ENCODE results near the gene LIPC.
A peak's percentile ranks its signal among the peaks of the same experiment; 100 is the strongest.

The LIPC gene

GRCh38 chr15:58517682-58518525 lies 86.1 kb downstream of the LIPC start:
- peak overlapping the region; percentile 40; the same call in 1 of the 2 replicates for H3K27ac ChIP-seq (ENCODE audit: low read length)
- H3K4me3 ChIP-seq (ENCODE audit: low read length): no peak overlapping the region
- TF ChIP-seq EZH2phosphoT487 (IDR thresholded peaks at IDR 0.05; ENCODE audit: low read length) (no peak), CTCF (IDR thresholded peaks at IDR 0.05; ENCODE audit: low read length) (no peak), EZH2 (optimal IDR thresholded peaks at IDR 0.05; ENCODE audit: low read depth, low read length) (no peak)
- no peaks in the 10 kb centered on the region for H3K9me3 ChIP-seq (replicated peaks; ENCODE audit: insufficient read depth, low read length)
- H3K4me1 ChIP-seq (ENCODE audit: low read length): peaks cover 19% of the 10 kb centered on the region
- no peaks in the 10 kb centered on the region for H4K20me1 ChIP-seq (ENCODE audit: insufficient read depth, low read length)
- H3K79me2 ChIP-seq (ENCODE audit: low read length): no peaks in the 10 kb centered on the region
- H3F3A ChIP-seq (ENCODE audit: insufficient read depth, low read length): peaks cover 10% of the 10 kb centered on the region
- H3K9me2 ChIP-seq (replicated peaks; ENCODE audit: insufficient read depth, low read length): no peaks in the 10 kb centered on the region
- H3K27me3 ChIP-seq (replicated peaks; ENCODE audit: insufficient read depth, low read length): no peaks in the 10 kb centered on the region
- DNase-seq: peak; percentile 38
- H2AFZ ChIP-seq (ENCODE audit: low read length): peak overlapping the region; percentile 34; the same call in 1 of the 2 replicates
- no peaks in the 10 kb centered on the region for H3K36me3 ChIP-seq (replicated peaks; ENCODE audit: insufficient read depth, low read length)
- H3K4me2 ChIP-seq (ENCODE audit: low read depth, low read length): peak overlapping the region; percentile 37; the same call in 1 of the 2 replicates
- no peak overlapping the region for H3K9ac ChIP-seq (ENCODE audit: low read length)

- no peak for DNase-seq
- peak overlapping the region; percentile 37; the same call in 1 of the 2 replicates for H3K4me2 ChIP-seq (ENCODE audit: low read depth, low read length)
- H3K9ac ChIP-seq (ENCODE audit: low read length): no peak overlapping the region
- no peaks in the 10 kb centered on the region for H3K9me2 ChIP-seq (replicated peaks; ENCODE audit: insufficient read depth, low read length)
- no peaks in the 10 kb centered on the region for H3K79me2 ChIP-seq (ENCODE audit: low read length)
- H3F3A ChIP-seq (ENCODE audit: insufficient read depth, low read length): peaks cover 10% of the 10 kb centered on the region
- no peaks in the 10 kb centered on the region for H4K20me1 ChIP-seq (ENCODE audit: insufficient read depth, low read length)
- H3K27me3 ChIP-seq (replicated peaks; ENCODE audit: insufficient read depth, low read length): no peaks in the 10 kb centered on the region
- H3K36me3 ChIP-seq (replicated peaks; ENCODE audit: insufficient read depth, low read length): no peaks in the 10 kb centered on the region
- peak overlapping the region; percentile 34; the same call in 1 of the 2 replicates for H2AFZ ChIP-seq (ENCODE audit: low read length)
- TF ChIP-seq CTCF (IDR thresholded peaks at IDR 0.05; ENCODE audit: low read length): no peak
- H3K4me3 ChIP-seq (ENCODE audit: low read length): no peak overlapping the region
- H3K9me3 ChIP-seq (replicated peaks; ENCODE audit: insufficient read depth, low read length): no peaks in the 10 kb centered on the region
- H3K4me1 ChIP-seq (ENCODE audit: low read length): peaks cover 19% of the 10 kb centered on the region
- peak overlapping the region; percentile 40; the same call in 1 of the 2 replicates for H3K27ac ChIP-seq (ENCODE audit: low read length)
Measured at GRCh38 chr15:58518626-58519025, 86.8 kb downstream of the LIPC start.

- H3K36me3 ChIP-seq (replicated peaks; ENCODE audit: insufficient read depth, low read length): no peaks in the 10 kb centered on the region
- no peaks in the 10 kb centered on the region for H3K27me3 ChIP-seq (replicated peaks; ENCODE audit: insufficient read depth, low read length)
- no peak overlapping the region for H2AFZ ChIP-seq (ENCODE audit: low read length)
- no peaks in the 10 kb centered on the region for H4K20me1 ChIP-seq (ENCODE audit: insufficient read depth, low read length)
- H3K9ac ChIP-seq (ENCODE audit: low read length): no peak overlapping the region
- no peak overlapping the region for H3K27ac ChIP-seq (ENCODE audit: low read length)
- peaks cover 10% of the 10 kb centered on the region for H3F3A ChIP-seq (ENCODE audit: insufficient read depth, low read length)
- TF ChIP-seq EZH2phosphoT487 (IDR thresholded peaks at IDR 0.05; ENCODE audit: low read length): no peak
- no peak for TF ChIP-seq EZH2 (optimal IDR thresholded peaks at IDR 0.05; ENCODE audit: low read depth, low read length)
- no peaks in the 10 kb centered on the region for H3K9me3 ChIP-seq (replicated peaks; ENCODE audit: insufficient read depth, low read length)
- H3K79me2 ChIP-seq (ENCODE audit: low read length): no peaks in the 10 kb centered on the region
- no peak overlapping the region for H3K4me2 ChIP-seq (ENCODE audit: low read depth, low read length)
- DNase-seq: no peak
- peaks cover 24% of the 10 kb centered on the region for H3K4me1 ChIP-seq (ENCODE audit: low read length)
- H3K9me2 ChIP-seq (replicated peaks; ENCODE audit: insufficient read depth, low read length): no peaks in the 10 kb centered on the region
- H3K4me3 ChIP-seq (ENCODE audit: low read length): no peak overlapping the region
Measured at GRCh38 chr15:58519516-58519915, 87.7 kb downstream of the LIPC start.

GRCh38 chr15:58520464-58520863 lies 88.7 kb downstream of the LIPC start:
- no peaks in the 10 kb centered on the region for H4K20me1 ChIP-seq (ENCODE audit: insufficient read depth, low read length)
- no peak overlapping the region for H3K4me3 ChIP-seq (ENCODE audit: low read length)
- no peak overlapping the region for H2AFZ ChIP-seq (ENCODE audit: low read length)
- no peak overlapping the region for H3K9ac ChIP-seq (ENCODE audit: low read length)
- TF ChIP-seq EZH2phosphoT487 (IDR thresholded peaks at IDR 0.05; ENCODE audit: low read length) (no peak), EZH2 (optimal IDR thresholded peaks at IDR 0.05; ENCODE audit: low read depth, low read length) (no peak), CTCF (IDR thresholded peaks at IDR 0.05; ENCODE audit: low read length) (no peak)
- H3K9me3 ChIP-seq (replicated peaks; ENCODE audit: insufficient read depth, low read length): no peaks in the 10 kb centered on the region
- no peaks in the 10 kb centered on the region for H3K79me2 ChIP-seq (ENCODE audit: low read length)
- no peak overlapping the region for H3K27ac ChIP-seq (ENCODE audit: low read length)
- H3F3A ChIP-seq (ENCODE audit: insufficient read depth, low read length): peaks cover 10% of the 10 kb centered on the region
- no peak for DNase-seq
- H3K36me3 ChIP-seq (replicated peaks; ENCODE audit: insufficient read depth, low read length): no peaks in the 10 kb centered on the region
- H3K9me2 ChIP-seq (replicated peaks; ENCODE audit: insufficient read depth, low read length): no peaks in the 10 kb centered on the region
- no peaks in the 10 kb centered on the region for H3K27me3 ChIP-seq (replicated peaks; ENCODE audit: insufficient read depth, low read length)
- H3K4me1 ChIP-seq (ENCODE audit: low read length): peaks cover 26% of the 10 kb centered on the region
- H3K4me2 ChIP-seq (ENCODE audit: low read depth, low read length): no peak overlapping the region
